Fibroblast of villous mesenchyme (primary cell): ENCODE data around the gene ZG16. TPM values are rescaled to one million over a fixed set of nuclear protein-coding genes. Genes with fewer than 3 reads are reported as not detected.
"Not testable (repeated sequence)": the region's sequence is repeated elsewhere in the genome, so short reads cannot be mapped to it uniquely, and the experiment has no call there.

Experiments used
- DNase-seq: peaks from one replicate; pipeline ENCODE4 v3.0.0-alpha.2; 2010; ENCODE audit warnings: low read depth
- H3K4me3 ChIP-seq: 2 replicates; pipeline ENCODE4 v1.5.1; 2011; ENCODE audit warnings: low read depth, mild to moderate bottlenecking, low read length
- CTCF ChIP-seq: IDR thresholded peaks from 2 replicates; pipeline ENCODE4 v1.5.1; 2012; ENCODE audit warnings: low read depth, mild to moderate bottlenecking, low read length; ENCODE audit not compliant: insufficient read depth
- total RNA-seq: library from RNA; depleted of rRNA; stranded (reverse); fragments of >200 nt; gene quantifications from 2 replicates; pipeline ENCODE4 v1.2.3, GENCODE V29; 2012

ZG16 gene
- total RNA-seq, 1 donor: not detected

- TF ChIP-seq CTCF: no peak
- no peak overlapping the region for H3K4me3 ChIP-seq
- peak; percentile 75 for DNase-seq
Observed at GRCh38 chr16:29756654-29757053, 21.4 kb upstream of the ZG16 start.

- H3K4me3 ChIP-seq: not testable (repeated sequence)
Observed at GRCh38 chr16:29757086-29757485, 21.0 kb upstream of the ZG16 start.

GRCh38 chr16:29757950-29758466 is 20.0 kb upstream of the ZG16 start:
- peak; percentile 42 for TF ChIP-seq CTCF
- DNase-seq: peak; percentile 93
- no peak overlapping the region for H3K4me3 ChIP-seq

More at GRCh38 chr16:29757086-29757485, 21.0 kb upstream of the ZG16 start:
- DNase-seq: not testable (repeated sequence)

- DNase-seq: no peak
- no peak overlapping the region for H3K4me3 ChIP-seq
- TF ChIP-seq CTCF: no peak
Observed at GRCh38 chr16:29760567-29761279, 17.3 kb upstream of the ZG16 start.

- peak; percentile 16 for DNase-seq
- H3K4me3 ChIP-seq: not testable (repeated sequence)
Observed at GRCh38 chr16:29761280-29761651, 16.8 kb upstream of the ZG16 start.

- DNase-seq: no peak
- TF ChIP-seq CTCF: no peak
- no peak overlapping the region for H3K4me3 ChIP-seq
Observed at GRCh38 chr16:29761882-29762281, 16.2 kb upstream of the ZG16 start.

- DNase-seq: no peak
- no peak for TF ChIP-seq CTCF
- H3K4me3 ChIP-seq: no peak overlapping the region
Observed at GRCh38 chr16:29763326-29763725, 14.7 kb upstream of the ZG16 start.

GRCh38 chr16:29765167-29766032 is 12.7 kb upstream of the ZG16 start:
- no peak overlapping the region for H3K4me3 ChIP-seq
- DNase-seq: no peak
- no peak for TF ChIP-seq CTCF
